Upper lobe of left lung (tissue), 6 donors: ENCODE data around the gene FXYD6. TPM values are rescaled to one million over a fixed set of nuclear protein-coding genes. Genes with fewer than 3 reads are reported as not detected.

Experiments
- ATAC-seq, 2 donors: fragments of 200-7000 bp; cut with Tn5 transposase; one replicate each; pipeline ENCODE4 v1.9.1; 2022; ENCODE audit warnings: mild to moderate bottlenecking in 2 of 2, moderate library complexity in 2 of 2; ENCODE audit not compliant: low FRiP score in 2 of 2
- DNase-seq, 2 donors: peaks; one replicate each; pipeline ENCODE4 v3.0.0-alpha.2; 2019 to 2020
- H3K27ac ChIP-seq, 4 donors: fragments of 200-600 bp; sonication (generic); one replicate each; pipeline ENCODE4 v1.5.1; 2016 to 2019
- H3K27me3 ChIP-seq, 4 donors: fragments of 200-600 bp; sonication (generic); one replicate each; pipeline ENCODE4 v1.5.1; 2017 to 2019
- H3K36me3 ChIP-seq, 4 donors: fragments of 200-600 bp; sonication (generic); one replicate each; pipeline ENCODE4 v1.5.1; 2016 to 2019
- H3K4me1 ChIP-seq, 4 donors: fragments of 200-600 bp; sonication (generic); one replicate each; pipeline ENCODE4 v1.5.1; 2018 to 2019
- H3K4me3 ChIP-seq, 4 donors: fragments of 200-600 bp; sonication (generic); one replicate each; pipeline ENCODE4 v1.5.1; 2017 to 2019; ENCODE audit warnings: mild to moderate bottlenecking in 2 of 4, moderate library complexity in 1 of 4
- H3K9me3 ChIP-seq, 4 donors: fragments of 200-600 bp; sonication (generic); one replicate each; pipeline ENCODE4 v1.5.1; 2018 to 2019
- EP300 ChIP-seq, 4 donors: sonication (generic); formaldehyde crosslinking; IDR thresholded peaks; one replicate each; pipeline ENCODE4 v1.5.1; 2017; ENCODE audit warnings: antibody characterized with exemption in 4 of 4, control low read depth in 2 of 4
- POLR2A ChIP-seq, 4 donors: fragments of 450-650 bp; IDR thresholded peaks; one replicate each; pipeline ENCODE4 v1.5.1; 2016 to 2017; ENCODE audit warnings: antibody characterized with exemption in 4 of 4, mild to moderate bottlenecking in 2 of 4
- POLR2AphosphoS5 ChIP-seq, 2 donors: sonication (generic); formaldehyde crosslinking; IDR thresholded peaks; one replicate each; pipeline ENCODE4 v1.5.1; 2017; ENCODE audit warnings: antibody characterized with exemption in 2 of 2
- WGBS, 2 donors: methylation state at CpG; one replicate each; pipeline ENCODE4 v1.1.5; 2017 to 2018; 5-methylcytosine and 5-hydroxymethylcytosine counted together
- total RNA-seq, 6 donors: library from RNA; depleted of rRNA in 4 of 6; stranded (reverse); fragments of >200 nt in 4 of 6; gene quantifications; one replicate each; pipeline versions ENCODE4 v1.1.0 to v1.2.1, GENCODE V29; 2016 to 2021
- TF ChIP-seq, protein P1 (sequence below), 6 experiments: fragments of 450-650 bp in 4 of 6; fragments of 200-600 bp in 2 of 6; sonication (generic) in 2 of 6; IDR thresholded peaks; one replicate each; pipeline ENCODE4 v1.5.1; 2016 to 2019; ENCODE audit warnings: antibody characterized with exemption in 6 of 6
- donor health status: DM: no; HTN: no; CAD: no; lungs with moderate emphysema.
- donor health status: DM: no; HTN: yes; CAD: no; lungs with severe emphysema.

The FXYD6 gene
- total RNA-seq, 6 donors from 2014 or later, result 16.2 to 61.4 (median 33.8) TPM

- ATAC-seq (no peak), DNase-seq (peak; percentile 14 to 18)
- Histone ChIP-seq H3K36me3 (no peaks in the 10 kb centered on the region), H3K27ac (peak overlapping the region in 3 of 4 donors; percentile 11 to 87 (median 79)), H3K9me3 (no peaks in the 10 kb centered on the region), H3K4me1 (peaks cover 38 to 63% (median 46%) of the 10 kb centered on the region in 4 donors), H3K4me3 (no peak overlapping the region), H3K27me3 (no peaks in the 10 kb centered on the region)
- TF ChIP-seq POLR2AphosphoS5 (IDR thresholded peaks at IDR 0.05), result no peak
- no peak for TF ChIP-seq POLR2A (IDR thresholded peaks at IDR 0.05)
- TF ChIP-seq EP300 (IDR thresholded peaks at IDR 0.05), result no peak
- TF ChIP-seq, protein P1, sequence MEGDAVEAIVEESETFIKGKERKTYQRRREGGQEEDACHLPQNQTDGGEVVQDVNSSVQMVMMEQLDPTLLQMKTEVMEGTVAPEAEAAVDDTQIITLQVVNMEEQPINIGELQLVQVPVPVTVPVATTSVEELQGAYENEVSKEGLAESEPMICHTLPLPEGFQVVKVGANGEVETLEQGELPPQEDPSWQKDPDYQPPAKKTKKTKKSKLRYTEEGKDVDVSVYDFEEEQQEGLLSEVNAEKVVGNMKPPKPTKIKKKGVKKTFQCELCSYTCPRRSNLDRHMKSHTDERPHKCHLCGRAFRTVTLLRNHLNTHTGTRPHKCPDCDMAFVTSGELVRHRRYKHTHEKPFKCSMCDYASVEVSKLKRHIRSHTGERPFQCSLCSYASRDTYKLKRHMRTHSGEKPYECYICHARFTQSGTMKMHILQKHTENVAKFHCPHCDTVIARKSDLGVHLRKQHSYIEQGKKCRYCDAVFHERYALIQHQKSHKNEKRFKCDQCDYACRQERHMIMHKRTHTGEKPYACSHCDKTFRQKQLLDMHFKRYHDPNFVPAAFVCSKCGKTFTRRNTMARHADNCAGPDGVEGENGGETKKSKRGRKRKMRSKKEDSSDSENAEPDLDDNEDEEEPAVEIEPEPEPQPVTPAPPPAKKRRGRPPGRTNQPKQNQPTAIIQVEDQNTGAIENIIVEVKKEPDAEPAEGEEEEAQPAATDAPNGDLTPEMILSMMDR (IDR thresholded peaks at IDR 0.05), result no peak
- WGBS, 2 donors, result 90 to 96% methylated on average over 7 of the region's 8 CpGs
Measured at GRCh38 chr11:117825538-117826189, 50.8 kb downstream of the FXYD6 start.

DNA sequence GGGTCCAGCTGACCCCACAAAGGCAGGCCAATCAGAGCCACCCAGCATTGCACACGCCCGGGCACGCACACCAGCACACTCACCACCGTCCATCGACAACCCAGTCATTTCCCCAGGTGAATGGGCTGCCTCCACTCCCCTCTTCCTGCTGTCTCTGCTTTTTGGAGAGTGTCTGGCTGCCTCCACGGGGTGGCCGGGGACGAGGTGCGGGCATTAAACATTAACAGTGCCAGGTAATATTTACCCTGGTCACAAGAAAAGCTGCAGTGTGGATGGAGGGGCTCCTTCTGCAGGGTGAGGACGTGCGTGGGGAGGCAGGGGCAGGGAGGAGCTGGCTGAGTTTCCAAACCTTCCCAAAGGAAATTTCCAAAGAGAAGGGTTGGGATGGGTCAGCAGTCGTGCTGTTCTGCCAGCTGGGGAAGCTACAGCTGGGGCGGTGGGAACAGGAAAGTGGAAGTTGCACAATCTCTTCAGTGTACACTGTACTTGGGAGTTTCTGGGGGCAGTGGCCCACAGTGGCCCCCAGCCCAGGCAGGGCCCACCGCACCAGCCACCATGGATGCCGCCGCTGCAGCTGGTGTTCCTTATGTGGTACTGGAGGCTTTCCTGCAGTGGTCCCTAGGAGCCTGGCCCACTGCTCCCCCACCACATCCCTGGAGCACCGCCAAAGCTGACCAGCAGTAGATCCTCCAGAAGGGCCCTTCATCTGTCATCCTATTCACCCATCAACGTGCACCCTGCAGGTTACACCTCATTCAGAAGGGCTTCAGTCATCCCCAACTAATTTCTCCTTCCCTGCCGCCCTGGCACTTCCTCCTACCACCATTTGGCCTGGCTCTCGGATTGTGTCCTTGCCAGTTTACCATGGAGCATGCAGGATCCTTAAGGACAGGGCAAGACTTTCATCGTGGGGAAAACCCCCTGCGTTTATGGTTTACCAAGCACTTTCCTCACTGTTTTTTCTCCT lies 51.6 kb downstream of the FXYD6 start, which contains the start of gene FXYD2:
TSS of gene FXYD2 (minus strand) at position 174 of the 967 bp plus-strand sequence. CDS start at position 108, 66 bp downstream.
- TF ChIP-seq EP300 (IDR thresholded peaks at IDR 0.05), result no peak
- TF ChIP-seq POLR2AphosphoS5 (IDR thresholded peaks at IDR 0.05), result peak in 1 of 2 donors; percentile 70
- ATAC-seq, result peak in 1 of 2 donors; percentile 68
- Histone ChIP-seq H3K36me3 (no peaks in the 10 kb centered on the region), H3K9me3 (no peaks in the 10 kb centered on the region), H3K4me1 (peaks cover 38 to 55% (median 41%) of the 10 kb centered on the region in 4 donors), H3K27me3 (no peaks in the 10 kb centered on the region), H3K4me3 (no peak within 1 kb of the TSS), H3K27ac (peak within 1 kb of the TSS; percentile 62 to 87 (median 82))
- DNase-seq, result peak; percentile 52 to 81
- WGBS, 2 donors, result 40% methylated on average over 18 to 22 of the region's 22 CpGs

GRCh38 chr11:117823946-117824420 lies 52.5 kb downstream of the FXYD6 start:
- no peaks in the 10 kb centered on the region for H3K27me3 ChIP-seq
- ATAC-seq (peak; percentile 4 to 73), DNase-seq (peak; percentile 41 to 50)
- TF ChIP-seq EP300 (IDR thresholded peaks at IDR 0.05) (no peak), POLR2AphosphoS5 (IDR thresholded peaks at IDR 0.05) (peak in 1 of 2 donors; percentile 41)
- H3K36me3 ChIP-seq, result no peaks in the 10 kb centered on the region
- H3K9me3 ChIP-seq, result no peaks in the 10 kb centered on the region
- H3K4me3 ChIP-seq, result no peak overlapping the region
- 34 to 43% methylated on average over 11 to 13 of the region's 13 CpGs for WGBS, 2 donors
- peak overlapping the region; percentile 62 to 87 (median 82) for H3K27ac ChIP-seq
- H3K4me1 ChIP-seq, result peaks cover 35 to 52% (median 36%) of the 10 kb centered on the region in 4 donors

- H3K9me3 ChIP-seq, result no peaks in the 10 kb centered on the region
- H3K4me3 ChIP-seq, result no peak overlapping the region
- H3K27me3 ChIP-seq, result no peaks in the 10 kb centered on the region
- DNase-seq (peak in 1 of 2 donors; percentile 64), ATAC-seq (peak in 1 of 2 donors; percentile 30)
- no peak for TF ChIP-seq POLR2AphosphoS5 (IDR thresholded peaks at IDR 0.05)
- TF ChIP-seq, protein P1 (IDR thresholded peaks at IDR 0.05), result peak in 5 of 6 experiments; percentile 13 to 47 (median 31)
- peaks cover 31 to 48% (median 34%) of the 10 kb centered on the region in 4 donors for H3K4me1 ChIP-seq
- H3K36me3 ChIP-seq, result no peaks in the 10 kb centered on the region
- WGBS, 2 donors, result 41 to 67% methylated on average over 1 to 18 of the region's 18 CpGs
- peak overlapping the region; percentile 62 to 87 (median 82) for H3K27ac ChIP-seq
Measured at GRCh38 chr11:117823294-117823945, 53.0 kb downstream of the FXYD6 start.
